ENCODE results near the gene FABP1. TPM values are rescaled to one million over a fixed set of nuclear protein-coding genes. Genes with fewer than 3 reads are reported as not detected.
A peak's percentile ranks its signal among the peaks of the same experiment; 100 is the strongest.

The FABP1 gene
- not detected for total RNA-seq

- no peak for DNase-seq
Observed at GRCh38 chr2:88127888-88128653, at the start of gene FABP1. Gene FABP1 (minus strand): TSS chr2:88128062. CDS start chr2:88128017, 45 bp downstream.

- no peak for DNase-seq
Observed at GRCh38 chr2:88177556-88177955, 49.7 kb upstream of the FABP1 start.

GRCh38 chr2:88176352-88176984, 48.6 kb upstream of the FABP1 start:
- no peak for DNase-seq

- no peak for DNase-seq
Observed at GRCh38 chr2:88172882-88173281, 45.0 kb upstream of the FABP1 start.

GRCh38 chr2:88171966-88172365, 44.1 kb upstream of the FABP1 start:
- no peak for DNase-seq

- DNase-seq: no peak
Observed at GRCh38 chr2:88170472-88170892, 42.6 kb upstream of the FABP1 start.

- DNase-seq: no peak
Observed at GRCh38 chr2:88168386-88168785, 40.5 kb upstream of the FABP1 start.

GRCh38 chr2:88167740-88168139, 39.9 kb upstream of the FABP1 start:
- DNase-seq: no peak

- no peak for DNase-seq
Observed at GRCh38 chr2:88165332-88166003, 37.6 kb upstream of the FABP1 start.

- DNase-seq: no peak
Observed at GRCh38 chr2:88161446-88162244, 33.8 kb upstream of the FABP1 start.

- no peak for DNase-seq
Observed at GRCh38 chr2:88160517-88160916, 32.7 kb upstream of the FABP1 start.

GRCh38 chr2:88159955-88160415, 32.1 kb upstream of the FABP1 start:
- peak; percentile 68 for DNase-seq

- DNase-seq: no peak
Observed at GRCh38 chr2:88159481-88159880, 31.6 kb upstream of the FABP1 start.

- DNase-seq: no peak
Observed at GRCh38 chr2:88148929-88149438, 21.1 kb upstream of the FABP1 start.

GRCh38 chr2:88147145-88147544, 19.3 kb upstream of the FABP1 start:
- DNase-seq: no peak

GRCh38 chr2:88146590-88146989, 18.7 kb upstream of the FABP1 start:
- DNase-seq: no peak

GRCh38 chr2:88144914-88145497, 17.1 kb upstream of the FABP1 start:
- DNase-seq: no peak

- DNase-seq: no peak
Observed at GRCh38 chr2:88144271-88144670, 16.4 kb upstream of the FABP1 start.

- no peak for DNase-seq
Observed at GRCh38 chr2:88141952-88142351, 14.1 kb upstream of the FABP1 start.

- no peak for DNase-seq
Observed at GRCh38 chr2:88139804-88140203, 11.9 kb upstream of the FABP1 start.

GRCh38 chr2:88139203-88139702, 11.4 kb upstream of the FABP1 start:
- no peak for DNase-seq

- no peak for DNase-seq
Observed at GRCh38 chr2:88137833-88138232, 10.0 kb upstream of the FABP1 start.
